ENCODE data around the gene HMGB2.

HMGB2 gene

DNA sequence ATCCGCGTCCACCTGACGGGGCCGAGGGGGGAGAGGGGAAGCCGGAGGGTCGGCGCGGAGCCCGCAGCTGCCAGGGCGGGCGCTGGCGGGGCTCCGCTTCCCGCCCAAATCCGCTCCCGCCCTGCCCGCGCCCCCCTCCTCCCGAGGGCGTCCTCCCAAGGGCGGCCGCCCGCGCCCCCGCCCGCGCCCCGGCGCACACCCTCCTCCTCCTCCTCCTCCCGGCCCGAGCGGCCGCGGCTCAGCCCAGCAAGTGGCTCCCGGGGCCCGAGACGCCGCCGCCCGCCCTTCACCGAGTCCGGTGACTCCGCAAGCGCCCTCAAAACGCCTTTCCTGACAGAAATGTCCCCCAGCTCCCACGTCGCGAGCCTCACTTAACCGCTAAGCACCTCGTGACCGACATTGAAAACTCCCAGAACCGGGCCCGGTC is 487 bp downstream of the HMGB2 start:
- DNase-seq, result peak; percentile 44

DNA sequence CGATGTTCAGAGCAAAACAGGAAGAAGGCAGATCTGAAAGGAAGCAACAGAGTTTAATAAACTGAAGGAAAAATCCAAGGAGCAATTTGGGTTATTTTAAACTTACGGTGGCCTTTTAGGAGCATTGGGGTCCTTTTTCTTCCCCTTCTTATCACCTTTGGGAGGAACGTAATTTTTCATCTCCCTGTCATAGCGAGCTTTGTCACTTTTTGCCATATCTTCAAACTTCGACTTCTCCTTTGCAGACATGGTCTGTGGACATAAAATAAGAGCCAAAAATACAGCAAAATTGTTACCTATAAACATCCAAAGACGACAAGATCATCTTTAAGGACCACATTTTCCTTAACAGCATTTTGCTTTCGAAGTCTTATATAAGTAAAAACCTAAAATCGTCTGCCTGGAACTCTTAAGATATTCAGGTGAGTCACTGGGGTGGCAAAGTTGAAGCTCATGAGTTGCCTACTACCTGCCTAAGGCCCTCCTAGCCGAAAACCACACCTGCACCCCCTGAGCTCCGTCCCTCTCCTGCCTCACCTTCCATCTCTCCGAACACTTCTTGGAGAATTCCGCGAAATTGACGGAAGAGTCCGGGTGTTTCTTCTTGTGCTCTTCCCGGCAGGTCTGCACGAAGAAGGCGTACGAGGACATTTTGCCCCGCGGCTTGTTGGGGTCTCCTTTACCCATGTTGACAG is 1.0 kb downstream of the HMGB2 start:
- DNase-seq, result no peak

DNA sequence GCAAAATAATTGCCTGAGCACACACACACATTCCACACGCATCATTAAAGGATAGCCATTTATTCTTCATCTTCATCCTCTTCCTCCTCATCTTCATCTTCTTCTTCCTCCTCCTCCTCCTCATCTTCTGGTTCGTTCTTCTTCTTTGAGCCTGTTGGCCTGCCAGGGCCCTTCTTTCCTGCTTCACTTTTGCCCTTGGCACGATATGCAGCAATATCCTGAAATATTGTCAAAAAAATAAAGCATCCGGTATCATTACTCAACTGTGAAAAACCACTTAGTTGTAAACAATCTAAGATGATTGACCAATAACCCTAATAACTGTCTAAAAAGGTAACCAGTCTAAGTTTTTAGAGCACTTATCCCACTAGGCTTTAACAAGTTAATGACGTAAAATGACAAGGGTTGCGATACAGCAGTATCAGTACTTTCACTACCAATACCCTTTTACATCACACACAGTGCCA is 2.1 kb downstream of the HMGB2 start:
- no peak for DNase-seq

DNA sequence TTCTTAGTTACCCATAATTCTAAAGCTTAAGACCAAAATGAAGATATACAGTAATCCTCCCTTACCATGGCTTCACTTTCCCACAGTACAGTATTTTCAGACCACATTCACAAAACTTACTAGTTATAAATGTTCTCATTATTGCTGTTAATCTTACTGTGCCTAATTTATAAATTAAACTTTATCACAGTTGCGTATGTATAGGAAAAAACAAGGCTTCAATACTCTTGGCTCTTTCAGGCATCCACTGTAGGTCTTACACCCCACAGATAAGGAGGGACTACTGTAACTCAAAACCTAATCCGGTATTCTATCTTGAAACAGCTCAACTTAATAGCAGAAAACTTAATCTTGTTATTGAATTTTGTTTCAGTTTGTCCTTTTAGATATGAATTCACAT is 3.6 kb downstream of the HMGB2 start:
- no peak for DNase-seq

- no peak for DNase-seq
These were observed 5.8 kb downstream of the HMGB2 start for GRCh38 chr4:173328236-173328901.

DNA sequence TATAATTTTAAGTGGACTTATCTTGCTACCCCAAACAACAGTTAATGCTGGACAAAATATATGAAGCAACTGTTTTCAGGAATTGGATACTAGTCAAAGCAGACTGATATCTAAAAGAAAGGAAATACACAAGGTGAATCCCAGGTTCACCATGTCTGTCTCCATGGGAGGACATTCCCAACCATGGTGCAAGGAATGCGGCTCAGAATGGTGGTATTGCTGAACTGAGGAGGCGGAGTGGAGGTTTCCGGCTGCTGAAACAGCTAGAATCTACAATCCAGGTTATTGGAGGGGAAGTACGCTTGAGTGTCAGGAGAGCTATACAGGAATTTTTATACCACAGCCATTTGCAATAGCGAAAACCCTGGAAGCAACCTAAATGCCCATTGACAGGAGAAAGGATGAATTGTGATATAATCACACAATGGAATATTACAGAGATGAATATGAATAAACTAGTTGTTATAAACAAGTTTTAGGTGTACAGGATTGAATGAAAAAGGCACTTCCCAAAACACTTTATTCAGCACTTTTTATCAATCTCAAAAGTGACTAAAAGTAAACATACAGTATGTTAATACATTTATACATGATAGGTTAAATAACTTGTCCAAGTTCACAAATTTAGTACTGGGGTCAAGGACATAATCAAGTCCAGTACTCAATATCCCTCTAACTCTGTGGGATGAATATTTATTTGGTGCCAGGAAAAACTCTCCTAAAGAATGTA is 9.0 kb downstream of the HMGB2 start:
- DNase-seq, result no peak

- peak; percentile 37 for DNase-seq
These were observed 14.5 kb downstream of the HMGB2 start for GRCh38 chr4:173319696-173320095.

GRCh38 chr4:173318648-173319211 is 15.4 kb downstream of the HMGB2 start:
- peak; percentile 57 for DNase-seq

DNA sequence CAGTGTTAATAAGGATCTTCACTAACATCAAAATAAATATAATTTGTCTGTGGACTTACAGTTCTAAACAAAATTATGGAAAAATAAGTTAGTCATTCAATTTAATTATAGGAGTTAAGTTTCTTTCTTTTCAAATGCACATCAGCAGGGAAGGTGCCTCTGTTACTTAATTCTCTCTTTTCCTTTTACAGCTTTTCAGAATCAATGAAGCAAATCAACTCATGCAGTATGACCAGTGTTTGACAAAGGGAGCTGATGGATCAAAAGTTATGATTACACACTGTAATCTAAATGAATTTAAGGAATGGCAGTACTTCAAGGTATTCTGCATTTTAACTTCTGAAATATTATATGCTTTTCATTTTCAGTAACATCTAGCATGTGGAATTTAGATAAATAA is 15.9 kb downstream of the HMGB2 start:
- DNase-seq, result no peak

DNA sequence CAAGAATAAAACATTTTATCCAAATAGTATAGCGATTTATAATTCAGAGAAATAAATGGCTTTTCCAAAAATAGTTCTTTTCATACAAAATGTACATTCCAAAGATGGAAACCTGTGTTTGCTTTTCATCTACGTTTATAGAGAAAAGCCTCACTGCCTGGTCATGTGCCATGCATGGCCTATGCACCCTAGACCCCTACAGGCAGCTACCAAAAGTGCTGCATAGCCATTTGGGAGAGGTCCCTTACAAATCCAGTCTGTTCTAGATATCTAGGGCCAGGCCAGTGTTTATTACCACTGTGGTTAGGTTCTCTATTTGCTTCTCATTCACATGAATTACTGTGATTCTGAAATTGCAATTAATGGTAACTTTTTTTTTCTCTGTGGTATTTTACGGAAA is 17.2 kb downstream of the HMGB2 start:
- no peak for DNase-seq

DNA sequence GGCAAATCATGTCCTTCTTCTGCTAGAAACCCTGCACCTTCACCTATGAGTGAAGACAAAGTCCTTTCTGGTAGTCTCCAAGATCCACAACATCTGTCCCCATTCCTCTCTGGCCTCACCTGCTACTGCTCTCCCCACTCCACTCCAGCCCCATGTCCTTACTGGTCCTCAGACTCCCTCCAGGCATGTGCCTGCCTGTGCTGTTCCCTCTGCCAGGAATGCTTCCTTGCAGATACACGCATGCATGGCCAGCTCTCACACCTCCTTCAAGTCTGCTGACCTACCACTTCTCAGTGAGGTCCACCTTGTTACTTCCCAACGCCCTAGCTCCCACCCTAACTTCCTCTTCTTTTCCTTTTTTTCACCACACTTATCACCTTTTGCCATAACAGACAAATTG is 18.1 kb downstream of the HMGB2 start:
- DNase-seq, result no peak

DNA sequence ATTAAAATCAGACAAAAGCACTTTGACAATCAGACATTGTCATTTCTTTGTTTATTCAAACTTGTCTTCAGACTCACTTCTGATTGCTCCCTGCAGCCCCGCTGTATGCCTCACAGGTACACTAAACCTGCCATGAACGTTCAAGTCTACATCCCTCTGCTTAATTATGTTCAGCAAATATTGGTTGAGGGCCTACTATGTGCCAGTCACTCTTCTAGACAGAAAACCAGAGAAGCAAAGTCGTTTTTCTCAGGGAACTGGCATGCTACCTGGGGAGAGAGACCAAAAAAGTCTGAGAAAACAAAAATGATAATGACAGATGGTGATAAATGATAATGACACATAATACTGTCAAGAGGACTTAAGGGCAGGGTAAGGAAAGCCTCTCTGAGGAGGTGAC is 19.4 kb downstream of the HMGB2 start:
- DNase-seq, result no peak

DNA sequence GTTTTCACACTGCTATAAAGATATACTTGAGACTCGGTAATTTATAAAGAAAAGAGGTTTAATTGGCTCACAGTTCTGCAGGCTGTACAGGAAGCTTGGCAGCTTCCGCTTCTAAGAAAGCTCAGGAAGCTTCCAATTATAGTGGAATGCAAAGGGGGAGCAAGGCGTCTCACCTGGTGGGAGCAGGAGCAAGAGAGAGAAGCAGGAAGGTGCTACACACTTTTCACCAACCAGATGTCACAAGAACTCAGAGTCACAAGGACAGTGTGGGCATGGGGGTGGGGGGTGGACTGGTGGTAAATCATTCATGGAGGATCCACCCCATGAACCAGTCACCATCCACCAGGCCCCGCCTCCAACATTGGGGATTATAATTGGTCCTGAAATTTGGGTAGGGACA is 22.8 kb downstream of the HMGB2 start:
- DNase-seq, result no peak

- no peak for DNase-seq
These were observed 26.4 kb downstream of the HMGB2 start for GRCh38 chr4:173307778-173308177.

- DNase-seq, result peak; percentile 77
These were observed 32.5 kb downstream of the HMGB2 start for GRCh38 chr4:173301518-173302201.

DNA sequence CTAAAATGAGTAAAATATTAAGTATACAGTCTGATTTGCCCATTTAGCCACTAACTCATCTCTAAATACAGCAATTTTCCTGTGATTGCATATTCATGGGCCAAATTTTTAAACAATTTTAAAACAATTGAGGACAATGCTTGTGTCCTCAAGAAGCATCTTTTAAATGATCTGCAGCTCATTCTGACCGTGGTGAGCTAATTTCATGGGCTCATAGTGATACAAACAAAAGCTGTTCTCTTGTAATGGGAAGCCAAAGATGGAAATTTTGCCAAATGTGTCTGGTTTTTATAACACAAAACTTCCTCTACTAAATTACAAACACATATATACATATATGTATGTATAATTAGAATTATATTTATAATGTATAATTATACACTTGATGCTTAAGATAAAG is 39.7 kb downstream of the HMGB2 start:
- no peak for DNase-seq

GRCh38 chr4:173293663-173294062 is 40.5 kb downstream of the HMGB2 start:
- DNase-seq, result no peak

DNA sequence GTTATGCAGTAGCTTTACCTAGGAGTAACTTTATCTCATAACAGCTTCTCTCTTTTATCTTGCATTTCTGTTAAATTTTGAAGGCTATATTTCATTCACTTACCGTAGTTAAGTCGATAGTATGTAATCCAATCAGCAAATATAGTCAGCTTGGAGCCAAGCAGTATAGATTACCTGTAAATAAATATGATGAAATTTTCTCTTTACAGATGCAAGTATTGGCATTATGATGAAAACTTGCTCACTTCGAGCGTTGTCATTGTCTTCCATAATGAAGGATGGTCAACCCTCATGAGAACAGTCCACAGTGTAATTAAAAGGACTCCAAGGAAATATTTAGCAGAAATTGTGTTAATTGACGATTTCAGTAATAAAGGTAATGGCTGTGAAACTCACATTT is 42.3 kb downstream of the HMGB2 start:
- DNase-seq, result no peak

- DNase-seq, result no peak
These were observed 44.8 kb downstream of the HMGB2 start for GRCh38 chr4:173289353-173289727.

DNA sequence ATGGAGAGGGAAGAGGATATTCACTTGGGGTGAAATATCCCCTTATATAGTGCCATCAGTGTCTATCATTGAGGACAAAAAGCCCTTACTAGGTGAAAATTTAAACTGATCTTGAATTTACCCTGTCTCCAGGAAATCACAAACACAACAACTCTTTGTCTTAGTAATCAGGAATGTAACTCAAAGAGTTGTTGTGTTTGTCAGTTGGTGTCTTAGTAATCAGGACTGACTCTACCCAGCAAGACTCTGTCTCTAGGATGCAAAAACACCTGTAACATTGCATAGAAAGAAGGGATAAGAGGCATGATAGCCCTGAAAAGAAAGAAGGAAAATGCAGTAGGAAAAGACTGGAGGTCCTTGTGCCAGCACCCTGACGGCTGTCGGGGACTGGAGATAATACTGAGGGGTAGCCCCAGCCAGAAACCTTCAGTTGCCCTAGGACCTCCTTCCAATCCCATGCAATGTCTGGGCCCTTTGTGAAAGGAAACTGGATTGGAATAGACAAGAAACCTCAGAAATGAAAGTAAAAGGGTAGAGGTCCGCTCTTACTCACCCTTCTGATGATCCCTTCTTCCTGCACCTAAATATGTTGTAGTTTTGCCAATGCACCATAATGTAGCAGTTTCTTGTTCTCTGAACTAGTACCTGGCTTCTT is 45.3 kb downstream of the HMGB2 start:
- no peak for DNase-seq

DNA sequence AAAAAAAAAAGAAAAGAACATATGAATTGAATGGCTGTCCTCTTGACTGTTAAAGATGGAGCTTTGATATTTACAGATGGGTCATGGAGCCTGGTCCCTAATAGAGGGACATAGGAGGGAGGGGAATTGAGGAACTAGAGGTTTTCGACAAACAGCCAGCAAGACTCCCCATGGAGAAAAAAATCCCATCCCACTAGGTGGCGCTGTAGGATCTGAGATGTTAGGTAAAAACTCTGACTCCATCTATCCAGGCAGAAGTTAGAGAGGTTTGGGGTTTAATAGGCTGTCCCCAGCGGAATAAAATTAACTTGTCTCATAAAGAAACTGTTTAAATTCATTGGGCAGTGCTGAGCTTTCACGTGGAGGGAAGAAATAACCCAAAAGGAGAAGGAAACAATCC is 45.9 kb downstream of the HMGB2 start:
- DNase-seq, result peak; percentile 55

GRCh38 chr4:173287486-173287885 is 46.7 kb downstream of the HMGB2 start:
- DNase-seq, result no peak

GRCh38 chr4:173284463-173284862 is 49.7 kb downstream of the HMGB2 start:
- DNase-seq, result no peak
